PFSK-1 (cell line): ENCODE data around the gene PHPT1.

Source experiments
- FOXP2 ChIP-seq: optimal IDR thresholded peaks from 2 replicates; pipeline ENCODE3; 2011; ENCODE audit warnings: borderline replicate concordance, control low read depth, inconsistent platforms; ENCODE audit not compliant: insufficient read depth; ENCODE audit errors: extremely low read length, extremely low read depth
- POLR2AphosphoS5 ChIP-seq: IDR thresholded peaks from 2 replicates; pipeline ENCODE4 v1.6.1; 2012; ENCODE audit warnings: low read depth, mild to moderate bottlenecking, control low read depth, low read length, moderate library complexity
- TAF1 ChIP-seq: IDR thresholded peaks from 2 replicates; pipeline ENCODE4 v1.6.1; 2012; ENCODE audit warnings: low read length, control low read depth, borderline replicate concordance; ENCODE audit not compliant: insufficient read depth
- TF ChIP-seq, protein P1 (sequence below), 2 experiments: IDR thresholded peaks; 2 replicates each; pipeline versions ENCODE4 v1.6.1 to v1.8.0; 2011 to 2012; ENCODE audit warnings: low read depth in 2 of 2, low read length in 2 of 2, control low read depth in 1 of 2, inconsistent platforms in 1 of 2, mild to moderate bottlenecking in 1 of 2, moderate library complexity in 1 of 2; ENCODE audit not compliant: insufficient read depth in 1 of 2

DNA sequence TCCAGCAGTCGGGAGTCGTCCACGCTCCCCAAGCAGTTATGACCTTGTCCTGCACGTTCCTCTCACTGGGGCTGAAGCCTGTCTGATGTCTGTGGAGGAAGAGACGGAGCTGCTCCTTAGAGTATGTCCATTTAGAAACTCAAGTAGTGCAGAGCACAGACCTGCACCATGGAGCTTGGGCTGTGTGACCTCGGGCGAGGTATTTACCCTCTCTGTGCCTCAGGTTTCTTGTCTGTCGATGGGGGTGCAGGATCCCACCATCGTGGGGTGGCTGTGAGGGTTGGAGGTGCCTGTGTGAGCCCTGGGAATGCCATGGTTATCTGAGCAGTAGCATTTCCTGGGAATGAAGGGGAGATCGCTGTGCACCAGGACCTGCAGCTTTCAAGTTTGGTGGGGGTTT lies 51.3 kb downstream of the PHPT1 start:
- no peak for TF ChIP-seq POLR2AphosphoS5
- TF ChIP-seq TAF1: no peak
- TF ChIP-seq, protein P1, sequence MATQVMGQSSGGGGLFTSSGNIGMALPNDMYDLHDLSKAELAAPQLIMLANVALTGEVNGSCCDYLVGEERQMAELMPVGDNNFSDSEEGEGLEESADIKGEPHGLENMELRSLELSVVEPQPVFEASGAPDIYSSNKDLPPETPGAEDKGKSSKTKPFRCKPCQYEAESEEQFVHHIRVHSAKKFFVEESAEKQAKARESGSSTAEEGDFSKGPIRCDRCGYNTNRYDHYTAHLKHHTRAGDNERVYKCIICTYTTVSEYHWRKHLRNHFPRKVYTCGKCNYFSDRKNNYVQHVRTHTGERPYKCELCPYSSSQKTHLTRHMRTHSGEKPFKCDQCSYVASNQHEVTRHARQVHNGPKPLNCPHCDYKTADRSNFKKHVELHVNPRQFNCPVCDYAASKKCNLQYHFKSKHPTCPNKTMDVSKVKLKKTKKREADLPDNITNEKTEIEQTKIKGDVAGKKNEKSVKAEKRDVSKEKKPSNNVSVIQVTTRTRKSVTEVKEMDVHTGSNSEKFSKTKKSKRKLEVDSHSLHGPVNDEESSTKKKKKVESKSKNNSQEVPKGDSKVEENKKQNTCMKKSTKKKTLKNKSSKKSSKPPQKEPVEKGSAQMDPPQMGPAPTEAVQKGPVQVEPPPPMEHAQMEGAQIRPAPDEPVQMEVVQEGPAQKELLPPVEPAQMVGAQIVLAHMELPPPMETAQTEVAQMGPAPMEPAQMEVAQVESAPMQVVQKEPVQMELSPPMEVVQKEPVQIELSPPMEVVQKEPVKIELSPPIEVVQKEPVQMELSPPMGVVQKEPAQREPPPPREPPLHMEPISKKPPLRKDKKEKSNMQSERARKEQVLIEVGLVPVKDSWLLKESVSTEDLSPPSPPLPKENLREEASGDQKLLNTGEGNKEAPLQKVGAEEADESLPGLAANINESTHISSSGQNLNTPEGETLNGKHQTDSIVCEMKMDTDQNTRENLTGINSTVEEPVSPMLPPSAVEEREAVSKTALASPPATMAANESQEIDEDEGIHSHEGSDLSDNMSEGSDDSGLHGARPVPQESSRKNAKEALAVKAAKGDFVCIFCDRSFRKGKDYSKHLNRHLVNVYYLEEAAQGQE (IDR thresholded peaks at IDR 0.05; ENCODE audit: insufficient read depth in 1 of 2, low read depth in 2 of 2, low read length in 2 of 2): no peak
- TF ChIP-seq FOXP2: no peak
